HepG2 (cell line): ENCODE data around the gene BTBD3.

Source experiments
- ZNF781 ChIP-seq: sonication (generic); formaldehyde crosslinking; IDR thresholded peaks from 2 replicates; pipeline ENCODE4 v1.5.1; 2020; ENCODE audit warnings: borderline replicate concordance, mild to moderate bottlenecking, missing genetic modification reagents; ENCODE audit errors: not compliant biosample characterization
- ZNF83 ChIP-seq: sonication (generic); formaldehyde crosslinking; IDR thresholded peaks from 2 replicates; pipeline ENCODE4 v1.4.0; 2020; ENCODE audit warnings: missing genetic modification reagents, mild to moderate bottlenecking, borderline replicate concordance
- ZZZ3 ChIP-seq: sonication (generic); formaldehyde crosslinking; IDR thresholded peaks from 2 replicates; pipeline ENCODE4 v1.4.0; 2020; ENCODE audit warnings: missing genetic modification reagents, mild to moderate bottlenecking, borderline replicate concordance

DNA sequence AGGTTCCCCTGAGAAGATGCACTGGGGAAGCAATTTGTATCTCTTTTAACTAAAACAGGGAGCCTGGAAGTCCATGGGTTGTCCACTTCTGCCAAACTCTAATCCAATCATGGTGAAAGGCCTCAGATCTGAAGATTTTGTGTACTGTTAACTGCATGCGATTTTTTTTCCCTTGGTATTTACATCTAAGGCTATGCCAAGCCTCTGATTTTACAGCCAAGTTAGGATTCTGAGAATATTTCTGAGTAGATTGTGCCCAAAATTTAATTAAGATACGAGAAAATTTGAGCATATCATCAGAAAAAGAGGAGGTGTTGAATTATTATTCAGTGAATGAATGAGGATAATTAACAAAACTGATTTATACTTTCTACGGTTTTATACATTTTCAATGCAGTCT lies 34.0 kb downstream of the BTBD3 start:
- no peak for TF ChIP-seq ZZZ3 (CRISPR knock-in tag)
- TF ChIP-seq ZNF781, result no peak
- TF ChIP-seq ZNF83 (CRISPR knock-in tag), result no peak
